Spleen (tissue), 11 donors: Measurements from ENCODE around the gene PARD3B. TPM values are rescaled to one million over a fixed set of nuclear protein-coding genes. Genes with fewer than 3 reads are reported as not detected.

Experiments used
- DNase-seq: peaks from one replicate; pipeline ENCODE4 v3.0.0-alpha.2; 2020
- H3K27ac ChIP-seq, 8 donors: fragments of 200-600 bp; sonication (generic) in 7 of 8; 1 replicate in 4 of 8; 2 replicates in 4 of 8; pipeline versions ENCODE4 v1.5.0 to v1.8.0; 2016 to 2021; ENCODE audit warnings: inconsistent platforms in 4 of 8, mild to moderate bottlenecking in 4 of 8, moderate library complexity in 1 of 8
- H3K27me3 ChIP-seq, 7 donors: fragments of 200-600 bp; sonication (generic) in 6 of 7; replicated peaks in 1 of 7; 1 replicate in 4 of 7; 2 replicates in 3 of 7; pipeline versions ENCODE4 v1.5.0 to v1.8.0; 2016 to 2021; ENCODE audit warnings: inconsistent platforms in 3 of 7, mild to moderate bottlenecking in 1 of 7
- H3K36me3 ChIP-seq, 6 donors: fragments of 200-600 bp; sonication (generic) in 5 of 6; 1 replicate in 4 of 6; 2 replicates in 2 of 6; pipeline versions ENCODE4 v1.5.0 to v1.8.0; 2016 to 2021; ENCODE audit warnings: inconsistent platforms in 2 of 6
- H3K4me1 ChIP-seq, 6 donors: fragments of 200-600 bp; sonication (generic) in 5 of 6; 1 replicate in 3 of 6; 2 replicates in 3 of 6; pipeline versions ENCODE4 v1.5.0 to v1.8.0; 2016 to 2021; ENCODE audit warnings: inconsistent platforms in 3 of 6
- H3K4me3 ChIP-seq, 8 donors: fragments of 200-600 bp; sonication (generic) in 7 of 8; 1 replicate in 4 of 8; 2 replicates in 4 of 8; pipeline versions ENCODE4 v1.5.0 to v1.8.0; 2016 to 2021; ENCODE audit warnings: inconsistent platforms in 4 of 8, mild to moderate bottlenecking in 4 of 8, moderate library complexity in 2 of 8
- H3K9me3 ChIP-seq, 8 donors: fragments of 200-600 bp; sonication (generic) in 7 of 8; 1 replicate in 4 of 8; 2 replicates in 4 of 8; pipeline versions ENCODE4 v1.5.0 to v1.8.0; 2016 to 2021; ENCODE audit warnings: inconsistent platforms in 4 of 8
- POLR2A ChIP-seq, 3 donors: fragments of 450-650 bp; IDR thresholded peaks; one replicate each; pipeline ENCODE4 v1.5.1; 2017; ENCODE audit warnings: antibody characterized with exemption in 3 of 3, mild to moderate bottlenecking in 1 of 3
- POLR2AphosphoS5 ChIP-seq, 3 donors: sonication (generic); formaldehyde crosslinking; IDR thresholded peaks; one replicate each; pipeline ENCODE4 v1.5.1; 2017; ENCODE audit warnings: antibody characterized with exemption in 3 of 3
- WGBS, 5 donors: extraction: QIAGEN DNeasy Blood & Tissue Kit in 3 of 5; methylation state at CpG; one replicate each; pipeline versions ENCODE4 v1.1.5 to v1.1.7; 2013 to 2018; 5-methylcytosine and 5-hydroxymethylcytosine counted together
- intact Hi-C: fragments of 100-400 bp; cut with DNase I; formaldehyde crosslinking; loops from one replicate; pipeline ENCODE4 v1.15.0; 2023; ENCODE audit warnings: low total_unique reads
- polyA plus RNA-seq, 3 donors: library from polyadenylated mRNA; stranded (reverse); fragments of 200-250 nt; gene quantifications; one replicate each; pipeline ENCODE4 v1.2.1, GENCODE V29; 2013
- total RNA-seq, 7 donors: library from RNA; depleted of rRNA in 3 of 7; stranded (reverse); fragments of >200 nt in 3 of 7; fragmentation: NEBNext Ultra II Directional in 4 of 7; extraction: Animal tissue kit (Norgen Biotek cat#: 25700) in 4 of 7; gene quantifications; one replicate each; pipeline versions ENCODE4 v1.1.0 to v1.2.1, GENCODE V29; 2016 to 2021
- TF ChIP-seq, protein P1 (sequence below), 11 experiments: fragments of 200-600 bp in 7 of 11; fragments of 450-650 bp in 4 of 11; sonication (generic) in 4 of 11; IDR thresholded peaks in 8 of 11; conservative IDR thresholded peaks in 3 of 11; 1 replicate in 7 of 11; 2 replicates in 4 of 11; pipeline versions ENCODE4 v1.4.0 to v1.8.0; 2016 to 2021; ENCODE audit warnings: antibody characterized with exemption in 11 of 11, inconsistent platforms in 4 of 11, mild to moderate bottlenecking in 1 of 11
- donor health status: healthy with polysubstance abuse.
- donor health status: DM: no; HTN: no; CAD: no; lungs with moderate emphysema.
- donor health status: DM: no; HTN: no; CAD: no.
- donor health status: Bipolar disorder and iron deficiency.
- donor health status: healthy.
- donor health status: DM: no; HTN: no; CAD: no.
- donor health status: DM: yes; HTN: yes; CAD: no.

Gene PARD3B
- total and polyA plus RNA-seq, 10 donors: 0.85 to 27.8 (median 14.7) TPM

DNA sequence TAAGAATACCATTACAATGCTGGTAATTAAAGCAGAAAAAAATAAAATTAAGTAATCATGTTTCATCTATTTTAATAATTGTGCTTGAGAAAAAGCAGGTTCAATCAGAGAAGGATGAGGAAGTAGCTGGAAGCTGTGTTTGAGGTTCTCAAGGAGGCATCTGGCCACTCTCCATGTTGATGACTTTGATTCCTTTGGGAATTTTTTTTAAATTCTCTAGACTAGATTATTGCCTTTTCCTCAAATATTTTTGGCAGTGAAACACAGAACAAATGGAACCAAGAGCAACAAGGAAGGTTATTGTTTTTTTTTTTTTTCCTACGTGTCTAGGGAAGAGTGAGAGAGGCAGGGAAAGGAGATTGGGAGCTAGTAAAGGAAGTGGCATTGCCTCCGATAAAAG, 1037.1 kb downstream of the PARD3B start:
- H3K36me3 ChIP-seq: no peaks in the 10 kb centered on the region
- DNase-seq: no peak
- H3K27ac ChIP-seq: no peak overlapping the region
- TF ChIP-seq, protein P1, sequence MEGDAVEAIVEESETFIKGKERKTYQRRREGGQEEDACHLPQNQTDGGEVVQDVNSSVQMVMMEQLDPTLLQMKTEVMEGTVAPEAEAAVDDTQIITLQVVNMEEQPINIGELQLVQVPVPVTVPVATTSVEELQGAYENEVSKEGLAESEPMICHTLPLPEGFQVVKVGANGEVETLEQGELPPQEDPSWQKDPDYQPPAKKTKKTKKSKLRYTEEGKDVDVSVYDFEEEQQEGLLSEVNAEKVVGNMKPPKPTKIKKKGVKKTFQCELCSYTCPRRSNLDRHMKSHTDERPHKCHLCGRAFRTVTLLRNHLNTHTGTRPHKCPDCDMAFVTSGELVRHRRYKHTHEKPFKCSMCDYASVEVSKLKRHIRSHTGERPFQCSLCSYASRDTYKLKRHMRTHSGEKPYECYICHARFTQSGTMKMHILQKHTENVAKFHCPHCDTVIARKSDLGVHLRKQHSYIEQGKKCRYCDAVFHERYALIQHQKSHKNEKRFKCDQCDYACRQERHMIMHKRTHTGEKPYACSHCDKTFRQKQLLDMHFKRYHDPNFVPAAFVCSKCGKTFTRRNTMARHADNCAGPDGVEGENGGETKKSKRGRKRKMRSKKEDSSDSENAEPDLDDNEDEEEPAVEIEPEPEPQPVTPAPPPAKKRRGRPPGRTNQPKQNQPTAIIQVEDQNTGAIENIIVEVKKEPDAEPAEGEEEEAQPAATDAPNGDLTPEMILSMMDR (IDR thresholded peaks at IDR 0.05 in 8 of 11, conservative IDR thresholded peaks at IDR 0.05 in 3 of 11): no peak
- TF ChIP-seq POLR2A (IDR thresholded peaks at IDR 0.05) (no peak), POLR2AphosphoS5 (IDR thresholded peaks at IDR 0.05) (no peak)
- no peaks in the 10 kb centered on the region for H3K4me1 ChIP-seq
- intact Hi-C loops: no loop called here
- no peaks in the 10 kb centered on the region for H3K9me3 ChIP-seq
- 71 to 96% (median 85%) methylated on average over 2 of the region's 2 CpGs for WGBS, 5 donors
- H3K4me3 ChIP-seq: no peak overlapping the region
- H3K27me3 ChIP-seq: no peaks in the 10 kb centered on the region

DNA sequence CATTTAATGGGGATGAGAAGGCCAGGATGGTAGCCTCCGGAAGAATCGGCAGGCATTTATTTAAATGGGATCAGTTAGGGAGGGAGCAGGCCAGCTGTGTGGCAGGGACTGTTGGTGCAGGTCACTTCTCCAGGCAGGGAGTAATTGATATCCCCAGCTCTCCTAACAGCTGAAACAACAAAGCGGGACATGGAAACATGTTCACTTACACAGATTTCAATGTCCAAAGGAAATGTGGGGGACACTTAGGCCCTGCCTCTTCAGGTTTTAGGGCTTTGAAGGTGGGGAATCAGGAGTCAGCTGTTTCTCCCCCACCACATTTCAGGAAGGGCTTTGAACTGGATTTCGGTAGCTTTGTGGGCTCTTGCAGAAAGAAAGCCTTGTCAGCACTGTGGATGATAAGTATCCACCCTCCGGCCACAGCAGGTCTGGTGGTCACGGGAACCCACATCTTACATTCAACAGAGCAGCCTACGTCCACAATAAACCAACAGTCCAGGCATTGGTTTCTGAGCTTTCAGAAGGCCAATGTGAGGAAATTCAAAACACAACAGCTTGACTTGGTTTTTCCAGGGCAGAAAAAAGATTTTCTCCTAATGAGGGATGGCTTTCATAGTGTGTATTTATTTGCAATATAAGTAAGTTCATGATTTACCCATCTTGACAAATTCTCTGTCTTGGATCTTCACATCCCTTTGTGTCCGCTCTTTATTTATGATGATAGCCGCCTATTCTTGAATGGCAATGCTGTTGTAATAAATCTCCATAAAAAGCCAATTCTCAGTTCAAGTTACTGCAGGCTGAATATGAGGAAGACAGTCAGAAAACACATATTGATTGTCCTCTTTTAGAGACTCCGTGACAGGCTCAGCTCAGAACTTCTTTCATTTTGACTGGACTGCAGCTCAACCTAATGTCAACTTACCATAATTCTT, 1040.4 kb downstream of the PARD3B start:
- intact Hi-C loops: no loop called here
- Histone ChIP-seq H3K27me3 (no peaks in the 10 kb centered on the region), H3K9me3 (no peaks in the 10 kb centered on the region), H3K4me3 (no peak overlapping the region), H3K36me3 (no peaks in the 10 kb centered on the region), H3K27ac (no peak overlapping the region), H3K4me1 (no peaks in the 10 kb centered on the region)
- no peak for TF ChIP-seq POLR2A (IDR thresholded peaks at IDR 0.05)
- TF ChIP-seq, protein P1 (IDR thresholded peaks at IDR 0.05 in 8 of 11, conservative IDR thresholded peaks at IDR 0.05 in 3 of 11): no peak
- no peak for TF ChIP-seq POLR2AphosphoS5 (IDR thresholded peaks at IDR 0.05)
- no peak for DNase-seq
- WGBS, 5 donors: 77 to 81% (median 80%) methylated on average over 10 of the region's 10 CpGs

DNA sequence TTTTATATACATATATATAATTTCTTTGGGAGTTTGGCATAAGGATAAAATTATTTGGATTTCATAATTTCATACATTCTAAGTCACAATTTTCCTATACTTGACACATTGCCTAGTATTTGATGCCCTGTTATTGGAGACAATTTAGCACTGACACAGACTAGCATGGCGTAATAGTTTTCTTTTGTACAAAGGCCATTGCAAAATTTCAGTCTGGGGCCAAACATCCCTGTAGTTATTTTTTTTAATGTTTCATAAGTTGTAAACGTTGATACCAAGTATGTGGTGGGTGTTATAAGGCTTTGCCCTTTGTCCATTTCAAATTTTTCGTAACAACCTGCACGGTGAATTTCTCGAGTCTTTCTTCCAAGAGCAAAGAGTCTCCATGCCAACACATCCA, 1041.4 kb downstream of the PARD3B start:
- Histone ChIP-seq H3K4me1 (no peaks in the 10 kb centered on the region), H3K27ac (no peak overlapping the region), H3K27me3 (no peaks in the 10 kb centered on the region), H3K36me3 (no peaks in the 10 kb centered on the region), H3K4me3 (no peak overlapping the region), H3K9me3 (no peaks in the 10 kb centered on the region)
- no peak for DNase-seq
- intact Hi-C loops: no loop called here
- WGBS, 5 donors: 80 to 90% (median 83%) methylated on average over 5 of the region's 5 CpGs
- TF ChIP-seq, protein P1 (IDR thresholded peaks at IDR 0.05 in 8 of 11, conservative IDR thresholded peaks at IDR 0.05 in 3 of 11): no peak
- TF ChIP-seq POLR2AphosphoS5 (IDR thresholded peaks at IDR 0.05): no peak
- no peak for TF ChIP-seq POLR2A (IDR thresholded peaks at IDR 0.05)

DNA sequence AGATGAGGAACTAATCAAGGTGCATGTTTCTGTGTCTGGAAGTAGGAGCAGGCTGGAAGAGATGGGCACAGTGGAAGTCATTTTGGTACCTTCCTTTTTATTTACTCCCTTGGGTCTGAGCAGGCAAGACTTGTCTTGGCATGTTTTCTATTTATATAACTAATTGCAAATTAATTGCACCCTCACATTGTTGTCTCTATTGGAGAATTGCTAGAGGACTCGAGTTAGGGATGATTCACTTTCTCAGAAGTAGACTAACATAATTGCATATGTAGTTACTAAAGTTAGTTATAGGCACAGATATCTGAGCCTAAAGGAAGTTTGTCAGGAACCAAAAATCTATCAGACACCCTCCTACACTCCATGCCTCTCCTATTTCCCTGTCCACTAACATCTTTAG, 1044.2 kb downstream of the PARD3B start:
- H3K36me3 ChIP-seq: no peaks in the 10 kb centered on the region
- H3K4me3 ChIP-seq: no peak overlapping the region
- no peaks in the 10 kb centered on the region for H3K9me3 ChIP-seq
- H3K27me3 ChIP-seq: no peaks in the 10 kb centered on the region
- TF ChIP-seq, protein P1 (IDR thresholded peaks at IDR 0.05 in 8 of 11, conservative IDR thresholded peaks at IDR 0.05 in 3 of 11): no peak
- H3K27ac ChIP-seq: no peak overlapping the region
- H3K4me1 ChIP-seq: no peaks in the 10 kb centered on the region
- DNase-seq: no peak
- intact Hi-C loops: no loop called here
- 61 to 81% (median 63%) methylated on average over 1 of the region's 1 CpG for WGBS, 5 donors
